GM18861 (cell line): ENCODE measurements around the gene PEAK1.

Source experiments
- ATAC-seq: cut with Tn5 transposase; IDR thresholded peaks from one replicate; pipeline ENCODE4 v1.9.1; 2021; ENCODE audit not compliant: unreplicated experiment

PEAK1 gene

DNA sequence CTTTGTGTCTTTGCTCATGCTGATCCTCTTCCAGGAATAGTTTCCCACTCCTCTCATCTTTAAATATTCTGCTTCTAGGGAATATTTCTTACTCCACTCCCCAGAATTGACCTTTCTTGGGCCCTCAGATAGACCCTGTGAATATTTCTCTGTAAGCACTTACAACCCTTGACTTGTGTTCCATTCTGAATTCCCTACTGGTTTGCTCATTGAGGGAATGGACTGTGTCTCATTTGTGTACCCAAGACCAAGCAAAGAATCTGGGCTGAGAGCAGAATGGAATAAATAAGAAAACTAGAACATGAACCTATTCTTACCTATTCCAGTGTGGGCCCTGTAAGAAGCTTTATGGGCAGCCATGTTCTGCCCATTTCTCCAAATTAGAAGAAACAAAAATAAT, 276.3 kb downstream of the PEAK1 start:
- no peak for ATAC-seq

DNA sequence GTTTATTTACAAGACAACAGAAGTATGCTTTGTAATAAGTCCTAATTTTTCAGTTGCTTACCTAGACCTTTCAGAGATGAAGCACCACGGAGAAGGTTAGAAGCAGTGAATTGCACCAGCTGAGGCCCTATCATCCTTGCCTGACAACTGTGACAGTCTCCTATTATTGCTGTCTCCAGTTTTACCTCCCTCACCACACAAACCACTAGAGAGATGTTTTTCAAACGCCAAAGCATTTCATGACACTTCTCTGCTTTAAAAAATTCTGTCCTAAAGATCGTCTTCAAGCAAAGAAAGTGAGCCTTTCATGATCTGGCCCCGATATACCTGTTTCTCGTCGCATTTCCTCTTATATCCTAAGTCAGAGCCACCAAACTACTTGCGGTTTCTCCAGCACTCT, 276.7 kb downstream of the PEAK1 start:
- no peak for ATAC-seq

DNA sequence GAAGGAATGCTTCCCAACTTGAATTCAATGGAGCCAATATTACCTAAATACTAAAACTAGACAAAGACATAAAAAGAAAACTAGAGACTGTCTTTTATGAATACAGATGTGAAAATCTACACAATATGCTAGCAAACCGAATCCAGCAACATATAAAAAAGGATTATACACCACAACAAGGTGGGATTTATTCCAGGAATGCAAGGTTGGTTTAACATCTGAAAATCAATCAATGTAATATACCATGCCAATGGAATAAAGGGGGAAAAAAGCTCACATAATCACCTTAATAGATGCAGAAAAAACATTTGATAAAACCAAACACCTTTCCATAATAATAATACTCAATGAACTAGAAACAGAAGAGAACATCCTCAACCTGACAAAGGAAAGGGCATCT, 279.7 kb downstream of the PEAK1 start:
- ATAC-seq: no peak

DNA sequence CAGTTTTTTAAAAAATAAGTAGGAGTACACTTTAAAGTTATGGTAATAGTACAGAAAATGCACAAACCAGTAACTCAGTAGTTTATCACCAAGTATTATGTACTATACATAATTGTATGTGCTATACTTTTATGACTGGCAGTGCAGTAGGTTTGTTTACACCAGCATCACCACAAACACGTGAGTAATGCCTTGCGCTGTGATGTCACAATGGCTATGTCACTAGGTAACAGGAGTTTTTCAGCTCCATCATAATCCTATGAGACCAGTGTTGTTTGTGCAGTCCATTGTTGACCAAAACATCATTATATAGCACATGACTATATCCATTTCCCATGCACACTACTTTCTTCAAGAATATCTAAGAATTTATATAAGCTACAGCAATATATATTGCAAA, 280.6 kb downstream of the PEAK1 start:
- ATAC-seq: no peak

DNA sequence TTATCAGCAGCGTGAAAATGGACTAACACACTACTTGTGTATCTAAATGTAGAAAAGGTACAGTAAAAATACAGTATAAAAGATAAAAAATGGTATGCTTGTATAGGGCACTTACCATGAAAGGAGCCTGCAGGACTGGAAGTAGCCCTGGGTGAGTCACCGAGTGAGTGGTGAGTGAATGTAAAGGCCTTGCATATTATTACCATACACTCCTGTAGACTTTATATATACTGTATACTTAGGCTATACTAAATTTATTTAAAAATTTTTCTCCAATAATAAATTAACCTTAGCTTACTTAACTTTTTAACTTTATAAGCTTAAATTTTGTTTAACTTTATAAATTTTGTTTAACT, 281.8 kb downstream of the PEAK1 start:
- no peak for ATAC-seq

DNA sequence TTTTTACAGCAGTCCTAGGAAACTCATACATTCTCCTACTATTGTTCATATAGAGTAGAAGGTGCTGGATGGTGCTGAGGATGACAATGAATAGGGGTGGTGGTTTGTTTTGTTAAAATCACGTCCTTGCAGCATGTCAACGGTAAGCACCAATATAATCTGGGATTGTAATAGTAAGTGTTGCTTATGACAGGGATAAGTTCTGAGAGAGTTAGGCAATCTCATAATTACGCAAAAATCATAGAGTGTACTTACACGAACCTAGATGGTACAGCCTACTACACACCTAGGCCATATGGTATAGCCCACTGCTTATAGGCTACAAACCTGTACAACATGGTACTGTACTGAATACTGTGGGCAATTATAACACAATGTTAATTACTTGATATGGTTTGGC, 284.7 kb downstream of the PEAK1 start:
- ATAC-seq: no peak

DNA sequence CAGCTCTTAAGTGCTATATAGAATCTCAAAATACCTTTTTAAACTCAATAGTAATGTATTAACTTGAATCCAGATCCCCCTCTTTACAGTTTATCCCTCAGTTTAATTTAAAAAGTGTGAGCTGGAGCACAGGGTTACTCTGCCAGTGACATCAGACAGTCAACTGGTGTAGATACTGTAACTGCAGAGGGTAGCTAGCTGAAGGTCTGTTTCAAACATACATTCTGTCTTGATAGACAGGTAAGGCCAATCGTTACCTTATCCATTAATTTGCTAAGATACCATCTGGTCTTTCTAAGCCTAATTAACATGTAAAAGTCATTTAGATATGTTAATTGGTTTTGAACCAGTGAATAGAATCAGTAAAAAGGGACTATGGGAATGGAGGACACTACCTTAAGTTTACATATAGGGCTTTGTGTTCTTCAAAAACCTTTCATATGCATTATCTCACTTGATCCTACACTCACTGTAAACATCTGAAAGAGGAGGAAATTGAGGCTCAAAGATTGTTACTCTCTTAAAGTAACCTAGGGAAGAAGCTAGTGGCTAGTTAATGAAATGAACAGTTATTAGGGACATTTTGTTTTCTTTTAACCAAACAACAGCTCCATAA, 289.5 kb downstream of the PEAK1 start:
- no peak for ATAC-seq

DNA sequence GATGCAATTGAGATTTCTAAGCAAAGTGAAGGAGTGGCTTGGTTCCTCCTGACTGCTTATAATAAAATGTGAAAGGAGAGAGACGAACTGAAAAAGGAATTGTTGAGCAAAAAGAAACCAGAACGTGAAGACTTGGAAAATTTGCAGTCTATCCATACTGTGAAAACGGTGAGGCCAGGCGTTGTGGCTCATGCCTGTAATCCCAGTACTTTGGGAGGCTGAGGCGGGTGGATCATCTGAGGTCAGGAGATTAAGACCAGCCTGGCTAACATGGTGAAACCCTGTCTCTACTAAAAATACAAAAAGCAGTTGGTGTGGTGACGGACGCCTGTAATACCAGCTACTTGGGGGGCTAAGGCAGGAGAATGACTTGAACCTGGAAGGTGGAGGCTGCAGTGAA, 292.3 kb downstream of the PEAK1 start:
- no peak for ATAC-seq

DNA sequence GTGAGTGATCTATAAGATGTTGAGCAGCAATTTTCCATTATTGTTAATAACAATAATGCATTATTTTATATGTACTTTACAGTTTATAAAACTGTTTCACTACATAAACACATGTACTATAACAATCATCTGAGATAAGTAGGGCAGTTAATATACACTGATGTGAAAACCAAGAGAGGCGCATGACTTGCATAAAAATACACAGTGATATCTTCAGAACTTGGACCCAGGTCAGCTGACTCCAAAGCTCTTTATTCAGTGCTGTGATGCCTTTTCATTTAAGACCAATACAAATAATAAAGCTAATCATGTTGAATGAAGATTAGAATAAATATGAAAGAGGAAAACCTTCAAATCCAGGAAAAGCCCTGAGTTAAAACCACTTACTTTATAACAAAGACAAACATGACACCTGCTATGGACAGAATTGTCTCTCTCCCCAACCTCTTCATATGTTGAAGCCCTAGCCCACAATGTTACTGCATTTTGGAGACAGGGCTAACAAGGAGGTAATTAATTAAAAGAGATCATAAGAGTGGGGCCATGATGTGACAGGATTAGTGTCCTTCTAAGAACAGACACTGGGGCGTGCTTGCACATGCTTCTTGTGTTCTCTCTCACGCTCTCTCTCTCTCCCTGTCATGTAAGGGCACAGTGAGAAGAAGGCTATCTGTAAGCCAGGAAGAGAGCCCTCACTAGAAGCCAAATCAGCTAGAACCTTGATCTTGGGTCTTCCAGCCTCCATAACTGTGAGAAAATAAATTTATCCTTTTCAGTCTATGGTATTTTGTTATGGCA, 293.2 kb downstream of the PEAK1 start:
- no peak for ATAC-seq

DNA sequence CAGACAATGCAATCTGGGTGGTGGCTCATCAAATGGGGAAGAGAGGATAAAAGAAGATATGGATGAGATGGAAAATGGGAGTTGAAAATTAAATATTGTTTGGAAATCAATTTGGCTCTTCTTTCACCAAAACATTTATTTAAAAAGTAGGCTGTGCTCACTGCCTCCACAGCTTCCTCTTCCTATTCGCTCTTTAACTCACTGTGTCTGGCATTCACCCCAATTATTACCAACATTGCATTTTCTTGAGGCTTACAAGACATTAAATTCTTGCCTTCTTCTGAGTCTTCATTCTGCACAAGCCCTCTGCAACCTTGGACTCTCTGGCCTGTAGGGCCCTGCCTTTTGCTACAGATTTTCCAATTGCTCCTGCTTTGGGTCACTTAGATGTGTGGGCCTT, 296.1 kb downstream of the PEAK1 start:
- ATAC-seq: no peak

DNA sequence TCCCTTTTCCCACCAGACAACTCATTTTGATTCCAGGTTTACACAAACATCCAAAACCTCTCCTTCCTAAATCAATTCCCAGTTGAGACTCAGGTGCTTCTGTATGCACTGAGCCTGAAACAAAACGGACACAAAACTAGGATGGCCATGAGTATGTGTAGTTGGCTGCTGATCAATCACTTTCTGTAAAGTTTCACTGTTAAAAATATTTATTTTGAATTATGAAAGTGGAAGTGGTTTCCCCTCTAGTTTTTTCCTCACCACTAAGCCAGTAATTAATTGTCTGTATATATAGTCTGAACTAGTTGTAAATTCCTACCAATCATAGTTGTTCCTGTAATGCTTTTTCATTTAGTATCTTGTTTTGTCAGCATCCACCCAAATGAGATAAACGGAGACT, 297.3 kb downstream of the PEAK1 start:
- no peak for ATAC-seq

DNA sequence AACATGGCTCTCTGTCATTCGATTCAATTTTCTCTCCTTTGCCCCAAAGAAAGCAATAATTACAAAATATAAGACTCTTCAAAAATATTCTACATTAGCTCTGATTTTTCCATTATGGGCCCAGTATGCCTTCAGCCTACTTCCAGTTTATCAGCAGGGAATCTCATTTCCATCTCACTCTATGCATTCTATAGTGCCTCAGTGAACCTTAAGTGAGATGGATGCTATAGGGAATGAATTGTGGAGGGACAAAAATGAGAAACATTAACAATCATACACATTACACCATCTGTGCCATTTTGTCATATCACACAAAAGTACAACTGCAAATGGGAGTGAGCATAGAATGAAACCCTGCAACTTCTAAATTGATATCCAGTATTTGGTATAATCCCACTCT, 298.3 kb downstream of the PEAK1 start:
- no peak for ATAC-seq

DNA sequence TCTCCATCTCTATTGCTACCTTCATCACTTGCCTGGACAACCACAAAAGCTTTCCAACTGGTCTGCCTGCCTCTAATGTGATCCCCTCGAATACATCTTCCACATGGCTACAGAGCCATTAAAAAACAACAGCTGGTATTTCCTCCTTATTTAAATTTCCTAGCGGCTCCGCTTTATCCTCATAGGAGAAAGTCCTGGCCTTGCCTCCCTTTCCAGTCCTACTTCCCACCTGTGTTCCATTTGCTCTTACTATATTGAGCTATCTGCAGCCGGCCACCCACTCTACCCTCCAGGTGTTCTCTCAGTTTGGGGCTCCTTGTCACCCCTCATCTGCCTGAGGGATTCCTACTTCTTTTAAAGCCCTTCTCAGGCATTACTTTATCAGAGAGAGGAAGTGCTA, 299.3 kb downstream of the PEAK1 start:
- no peak for ATAC-seq

DNA sequence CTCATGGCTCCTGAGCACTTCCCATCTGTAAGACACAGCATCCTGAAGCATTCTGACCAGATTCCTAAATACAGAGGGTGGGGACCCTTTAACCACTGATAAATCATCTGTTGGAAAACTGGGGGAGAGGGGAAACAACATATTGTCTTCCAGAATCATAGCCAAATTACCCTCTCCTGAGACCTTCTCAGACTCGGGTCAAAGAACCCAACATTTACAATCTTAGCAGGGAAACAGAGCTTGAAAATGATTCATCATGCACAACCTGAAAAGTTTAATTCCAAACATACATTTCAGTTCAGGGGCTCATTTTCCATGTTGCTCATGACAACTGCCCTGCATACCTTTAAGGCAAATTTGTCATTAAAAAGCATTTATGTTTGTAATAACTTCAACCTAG, 300.5 kb downstream of the PEAK1 start:
- no peak for ATAC-seq

DNA sequence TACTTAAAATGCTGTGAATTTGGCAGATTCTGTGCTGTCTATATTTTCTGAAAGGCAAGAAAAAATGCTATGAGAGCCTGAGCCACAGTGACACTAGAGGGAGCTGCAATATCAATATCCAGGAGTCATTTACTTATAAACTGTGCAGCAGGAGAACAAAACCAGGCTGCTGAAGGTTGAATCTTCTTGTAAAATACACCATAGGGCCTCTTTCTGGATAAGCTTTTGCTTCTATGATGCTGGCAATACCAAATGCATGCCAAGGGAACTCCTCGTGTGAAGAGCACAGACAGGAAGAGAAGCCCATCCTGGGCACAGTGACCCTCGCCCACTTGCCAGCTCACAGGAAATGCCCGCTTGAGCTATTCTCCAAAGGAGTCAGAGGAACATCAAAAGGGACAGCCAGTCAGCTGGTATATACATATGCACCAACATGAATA, 301.0 kb downstream of the PEAK1 start:
- peak; percentile 56 for ATAC-seq

DNA sequence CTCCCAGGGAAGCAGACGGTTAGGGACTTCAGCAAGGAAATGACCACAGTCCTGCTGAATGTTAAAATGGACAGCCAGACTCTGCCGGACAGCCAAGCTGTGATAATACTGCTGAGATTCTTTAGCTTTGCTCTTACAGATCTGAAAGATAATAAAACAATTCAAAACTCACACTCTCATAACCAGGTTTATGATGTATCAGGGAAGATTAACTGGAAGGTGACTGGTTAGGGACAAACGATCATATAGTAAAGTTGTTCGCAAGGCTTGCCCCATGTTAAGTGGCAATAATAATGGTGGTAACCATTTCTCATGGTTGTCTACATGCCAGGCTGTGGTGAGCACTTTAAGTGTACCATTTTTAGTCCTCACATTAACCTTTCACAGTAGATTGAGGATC, 304.7 kb downstream of the PEAK1 start:
- ATAC-seq: no peak

DNA sequence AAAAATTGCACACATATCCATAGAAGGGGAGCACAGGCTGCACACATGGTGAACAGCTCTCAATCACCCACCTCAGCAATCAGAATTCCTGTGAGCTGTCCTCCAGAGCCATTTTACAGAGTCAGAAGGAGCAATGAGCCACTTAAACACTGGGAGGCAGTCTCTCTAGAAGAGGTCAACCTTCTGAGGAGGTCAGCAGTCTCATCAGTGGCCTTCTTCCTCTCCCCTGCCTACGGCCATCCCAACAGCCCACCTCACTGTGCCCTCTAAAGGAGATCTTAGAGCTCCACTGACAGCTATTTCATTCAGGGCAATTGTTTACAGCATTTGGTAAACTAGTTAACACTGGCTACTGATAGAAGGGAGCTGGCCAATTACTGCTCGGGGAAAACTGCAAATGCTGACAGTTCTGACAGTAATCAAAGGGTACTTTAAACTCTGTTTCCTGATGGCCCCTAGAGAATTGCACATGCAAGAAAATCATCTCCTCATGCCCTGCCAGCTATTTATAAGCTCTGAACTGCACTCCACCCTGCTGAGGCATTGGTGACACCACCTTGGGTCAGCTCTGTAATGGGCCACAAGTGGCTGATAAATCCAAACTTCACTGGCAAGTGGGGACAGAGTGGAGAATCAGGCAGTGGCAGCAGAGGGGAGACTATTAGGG, 306.9 kb downstream of the PEAK1 start:
- ATAC-seq: no peak

DNA sequence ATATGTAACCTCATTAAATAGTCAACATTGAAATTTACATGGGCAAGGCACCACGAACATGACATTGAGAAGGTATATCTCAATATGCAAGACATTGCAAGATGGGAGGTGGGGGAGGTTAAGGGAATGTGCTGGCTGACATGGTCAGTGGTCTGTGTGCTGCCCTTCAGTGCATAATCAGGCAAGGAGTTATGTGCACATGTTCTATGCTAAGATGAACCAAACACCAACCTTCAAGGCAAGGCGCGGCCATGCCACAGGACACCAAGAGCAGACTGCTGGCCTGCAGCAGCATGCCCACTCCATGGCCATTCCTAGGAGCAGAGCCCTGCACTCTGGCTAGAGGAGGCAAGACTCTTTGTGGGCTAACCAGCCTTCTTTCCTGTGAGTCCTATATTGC, 308.1 kb downstream of the PEAK1 start:
- no peak for ATAC-seq

DNA sequence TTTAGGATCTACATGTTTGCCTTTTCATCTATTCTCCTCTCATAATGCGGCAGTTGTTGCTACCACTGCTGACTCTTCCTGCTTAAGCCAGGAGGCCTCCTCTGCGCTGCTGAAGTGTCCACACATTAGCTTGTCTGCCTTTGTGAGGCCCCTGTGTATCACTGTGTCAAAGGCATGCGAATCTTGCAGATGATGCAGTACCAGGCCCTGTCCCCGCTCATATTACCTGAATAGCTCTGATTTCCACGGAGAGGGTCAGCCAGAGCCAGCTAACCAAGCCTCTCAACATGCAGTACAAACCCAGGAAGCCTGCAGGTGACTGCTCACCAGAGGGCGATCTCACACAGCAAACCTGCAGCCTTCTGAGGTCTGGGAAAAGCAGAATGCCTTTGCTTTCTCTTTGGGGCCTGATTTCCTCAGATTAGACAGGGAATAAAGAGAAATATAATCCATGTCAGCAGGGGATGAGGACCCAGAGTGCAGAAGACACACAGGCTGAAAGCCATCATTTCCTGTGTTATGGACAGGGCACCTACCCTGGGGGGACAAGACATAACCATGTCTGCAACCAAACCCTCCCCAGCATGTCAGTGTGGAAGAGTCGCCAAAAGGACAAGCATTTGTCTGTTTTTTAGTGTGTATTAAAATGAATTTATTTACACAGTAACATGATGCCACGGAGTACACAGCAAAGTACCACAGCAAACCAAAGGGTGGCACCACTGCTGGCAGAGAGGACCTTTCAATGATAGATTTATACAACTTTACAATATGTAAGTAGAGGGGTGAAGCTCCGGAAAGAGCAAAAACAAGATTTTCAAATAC, 312.2 kb downstream of the PEAK1 start:
- ATAC-seq: no peak

DNA sequence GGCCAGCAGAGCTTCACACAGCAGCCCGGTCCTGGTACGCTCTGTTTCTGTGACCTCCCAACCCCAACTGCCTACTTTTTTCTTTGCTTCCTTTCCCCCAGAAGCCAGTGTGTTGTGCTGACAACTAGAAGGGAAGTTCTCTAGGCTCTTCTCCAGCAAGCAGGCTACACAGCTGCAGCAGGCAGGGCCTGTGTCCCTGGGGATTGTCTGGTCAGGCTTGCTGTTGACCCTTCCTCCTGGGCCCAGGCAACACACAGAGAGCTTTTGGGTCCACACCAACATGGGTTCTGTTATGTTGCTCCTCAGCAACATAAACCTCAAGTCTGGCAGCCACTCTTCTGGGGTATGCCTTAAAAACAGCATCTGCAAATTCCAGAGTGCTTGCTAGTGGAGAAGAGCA, 312.8 kb downstream of the PEAK1 start:
- ATAC-seq: no peak

DNA sequence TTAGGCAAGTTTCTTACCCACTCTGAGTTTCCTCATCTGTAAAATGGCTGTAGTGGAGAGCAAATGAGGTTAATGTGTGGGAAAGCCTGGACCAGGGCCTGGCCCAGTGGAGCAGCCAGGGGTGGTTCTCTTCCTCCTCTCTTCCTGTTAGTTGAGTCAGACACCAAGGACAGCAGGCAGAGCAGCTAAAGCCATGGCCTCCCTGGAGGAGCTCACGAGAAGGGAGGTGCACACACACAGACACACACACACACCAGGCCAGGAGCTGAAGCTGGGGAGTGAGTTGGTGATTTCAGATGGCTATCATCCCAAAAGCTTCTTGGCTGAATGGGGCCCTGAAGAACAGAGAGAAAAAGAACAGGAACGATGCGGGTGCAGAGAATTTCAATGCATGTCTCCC, 315.7 kb downstream of the PEAK1 start:
- no peak for ATAC-seq
